Measurements from ENCODE around the gene FGF6. TPM values are rescaled to one million over a fixed set of nuclear protein-coding genes. Genes with fewer than 3 reads are reported as not detected.

The FGF6 gene
- total and polyA plus RNA-seq, 10 of the 15 experiments (the other 5 are each of a cell fraction or from before 2014, with no cell fraction given) = not detected

GRCh38 chr12:4424422-4424821 is 21.2 kb downstream of the FGF6 start:
- TF ChIP-seq EZH2 (IDR thresholded peaks at IDR 0.05; ENCODE audit: borderline replicate concordance, control insufficient read depth, low read depth, low read length) = no peak
- no peak for TF ChIP-seq CBX5 (IDR thresholded peaks at IDR 0.05; ENCODE audit: low read depth)
- no peak for TF ChIP-seq POLR2A (IDR thresholded peaks at IDR 0.05; ENCODE audit: low read depth, low read length)
- no peak overlapping the region for H3K9ac ChIP-seq (ENCODE audit: control insufficient read depth, insufficient read depth, low read length)
- H2AFZ ChIP-seq (ENCODE audit: control insufficient read depth, low read depth, low read length) = no peak overlapping the region
- BruUV-seq (replicated peaks) = no TSS peak
- H3K4me2 ChIP-seq (ENCODE audit: control insufficient read depth, insufficient read depth) = no peak overlapping the region
- H3K9me3 ChIP-seq (replicated peaks; ENCODE audit: control insufficient read depth, insufficient read depth, low read length) = no peaks in the 10 kb centered on the region
- WGBS (ENCODE audit: insufficient coverage, insufficient replicate concordance, low lambda C conversion rate, missing lambda C conversion rate) = 60% methylated on average over 6 of the region's 6 CpGs
- no peak overlapping the region for H3K27ac ChIP-seq (ENCODE audit: control insufficient read depth, insufficient read depth)
- ATAC-seq (no peak), DNase-seq (ENCODE audit: low read depth, low spot score) (no peak), FAIRE-seq (no peak)
- SMC1A ChIA-PET (ENCODE audit: uncharacterized antibody, unreplicated experiment) = no interaction called here
- H3K4me3 ChIP-seq = no peak overlapping the region
- H3K79me2 ChIP-seq (ENCODE audit: control insufficient read depth, insufficient read depth, low read length) = no peaks in the 10 kb centered on the region
- in situ Hi-C loops (cut with MboI) (no loop called here), intact Hi-C loops (cut with micrococcal nuclease; ENCODE audit: unreplicated experiment) (loop anchor here (5.0 kb wide), 1 partner anchor 537 kb away; no protein-coding TSS in a partner anchor)
- RAD21 ChIA-PET (ENCODE audit: unreplicated experiment) = no interaction called here
- H3K27me3 ChIP-seq (replicated peaks in 1 of 2; ENCODE audit: control insufficient read depth in 2 of 2, insufficient read depth in 2 of 2, low read length in 1 of 2) = no peaks in the 10 kb centered on the region; a peak in 1 of 4 replicates
- no peaks in the 10 kb centered on the region for H4K20me1 ChIP-seq (ENCODE audit: control insufficient read depth, insufficient read depth)
- POLR2A ChIA-PET = no interaction called here
- no peaks in the 10 kb centered on the region for H3K36me3 ChIP-seq (ENCODE audit: control insufficient read depth in 2 of 2, insufficient read depth in 2 of 2, low read length in 1 of 2)
- H3K4me1 ChIP-seq (ENCODE audit: control insufficient read depth, insufficient read depth, low read length) = no peaks in the 10 kb centered on the region
- CTCF ChIA-PET = no interaction called here

- DNase-seq (ENCODE audit: low read depth, low spot score) (no peak), FAIRE-seq (no peak), ATAC-seq (no peak)
- Histone ChIP-seq H3K4me3 (no peak overlapping the region), H3K9me3 (replicated peaks; ENCODE audit: control insufficient read depth, insufficient read depth, low read length) (no peaks in the 10 kb centered on the region), H3K79me2 (ENCODE audit: control insufficient read depth, insufficient read depth, low read length) (no peaks in the 10 kb centered on the region), H3K27me3 (replicated peaks in 1 of 2; ENCODE audit: control insufficient read depth in 2 of 2, insufficient read depth in 2 of 2, low read length in 1 of 2) (no peaks in the 10 kb centered on the region; a peak in 2 of 4 replicates), H3K27ac (ENCODE audit: control insufficient read depth, insufficient read depth) (no peak overlapping the region), H2AFZ (ENCODE audit: control insufficient read depth, low read depth, low read length) (no peak overlapping the region), H3K4me1 (ENCODE audit: control insufficient read depth, insufficient read depth, low read length) (no peaks in the 10 kb centered on the region), H3K36me3 (ENCODE audit: control insufficient read depth in 2 of 2, insufficient read depth in 2 of 2, low read length in 1 of 2) (no peaks in the 10 kb centered on the region), H3K4me2 (ENCODE audit: control insufficient read depth, insufficient read depth) (no peak overlapping the region), H3K9ac (ENCODE audit: control insufficient read depth, insufficient read depth, low read length) (no peak overlapping the region), H4K20me1 (ENCODE audit: control insufficient read depth, insufficient read depth) (no peaks in the 10 kb centered on the region)
- ChIA-PET POLR2A (no interaction called here), RAD21 (ENCODE audit: unreplicated experiment) (no interaction called here), SMC1A (ENCODE audit: uncharacterized antibody, unreplicated experiment) (no interaction called here), CTCF (interaction anchor here (0.6 to 2.1 kb wide), 2 partner anchors 11 to 459 kb away, joined by 3 to 4 read pairs; no protein-coding TSS in a partner anchor)
- in situ Hi-C loops (cut with MboI) (no loop called here), intact Hi-C loops (cut with micrococcal nuclease; ENCODE audit: unreplicated experiment) (loop anchor here (2.0 to 5.0 kb wide), 2 partner anchors 103 to 536 kb away; no protein-coding TSS in a partner anchor)
- no TSS peak for BruUV-seq (replicated peaks)
- no peak for TF ChIP-seq SRF (IDR thresholded peaks at IDR 0.05; ENCODE audit: low read depth in 2 of 2, low read length in 2 of 2)
- 57% methylated on average over 11 of the region's 11 CpGs for WGBS (ENCODE audit: insufficient coverage, insufficient replicate concordance, low lambda C conversion rate, missing lambda C conversion rate)
These were observed 22.0 kb downstream of the FGF6 start for GRCh38 chr12:4423528-4424195.

All from GM12878 (cell line).